Right lobe of liver (tissue), 4 donors: ENCODE data around the gene P3H2.

Experiments used
- POLR2A ChIP-seq: fragments of 450-650 bp; IDR thresholded peaks from one replicate; pipeline ENCODE4 v1.6.1; 2017; ENCODE audit warnings: antibody characterized with exemption, mild to moderate bottlenecking
- TF ChIP-seq, protein P1 (sequence below), 4 donors: fragments of 200-600 bp in 3 of 4; fragments of 450-650 bp in 1 of 4; IDR thresholded peaks; one replicate each; pipeline versions ENCODE4 v1.5.1 to v1.8.0; 2016 to 2022; ENCODE audit warnings: antibody characterized with exemption in 4 of 4, mild to moderate bottlenecking in 2 of 4
- donor health status: DM: no; HTN: no; CAD: no.
- donor health status: DM: no; HTN: no; CAD: no.
- donor health status: DM: no; HTN: yes; CAD: no.

DNA sequence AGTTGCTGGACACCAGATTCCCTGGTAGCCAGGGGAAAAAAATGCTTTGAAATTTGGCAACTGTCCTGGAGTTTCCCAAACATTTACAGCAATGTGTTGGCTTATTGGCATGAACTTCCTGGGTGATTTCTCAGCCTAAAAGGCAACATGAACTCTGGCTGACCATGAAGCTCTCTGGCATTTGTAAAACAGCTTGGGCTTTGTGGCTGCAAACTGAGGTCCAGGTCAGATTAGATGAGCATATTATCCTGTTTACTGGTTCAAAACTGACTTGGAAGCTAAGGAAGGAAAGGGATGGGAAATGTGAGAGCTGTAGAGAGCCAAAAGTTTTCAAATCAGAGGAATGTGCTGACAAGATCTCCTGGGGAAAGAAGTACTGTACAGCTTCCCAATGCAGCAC is 139.0 kb downstream of the P3H2 start:
- TF ChIP-seq, protein P1, sequence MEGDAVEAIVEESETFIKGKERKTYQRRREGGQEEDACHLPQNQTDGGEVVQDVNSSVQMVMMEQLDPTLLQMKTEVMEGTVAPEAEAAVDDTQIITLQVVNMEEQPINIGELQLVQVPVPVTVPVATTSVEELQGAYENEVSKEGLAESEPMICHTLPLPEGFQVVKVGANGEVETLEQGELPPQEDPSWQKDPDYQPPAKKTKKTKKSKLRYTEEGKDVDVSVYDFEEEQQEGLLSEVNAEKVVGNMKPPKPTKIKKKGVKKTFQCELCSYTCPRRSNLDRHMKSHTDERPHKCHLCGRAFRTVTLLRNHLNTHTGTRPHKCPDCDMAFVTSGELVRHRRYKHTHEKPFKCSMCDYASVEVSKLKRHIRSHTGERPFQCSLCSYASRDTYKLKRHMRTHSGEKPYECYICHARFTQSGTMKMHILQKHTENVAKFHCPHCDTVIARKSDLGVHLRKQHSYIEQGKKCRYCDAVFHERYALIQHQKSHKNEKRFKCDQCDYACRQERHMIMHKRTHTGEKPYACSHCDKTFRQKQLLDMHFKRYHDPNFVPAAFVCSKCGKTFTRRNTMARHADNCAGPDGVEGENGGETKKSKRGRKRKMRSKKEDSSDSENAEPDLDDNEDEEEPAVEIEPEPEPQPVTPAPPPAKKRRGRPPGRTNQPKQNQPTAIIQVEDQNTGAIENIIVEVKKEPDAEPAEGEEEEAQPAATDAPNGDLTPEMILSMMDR (IDR thresholded peaks at IDR 0.05): no peak
- TF ChIP-seq POLR2A: no peak
